OCI-LY1 (cell line): Measurements from ENCODE around the gene NUAK1.

Experiments
- EZH2 ChIP-seq: fragments of 200-600 bp; sonication (generic), shearing (Covaris generic); IDR thresholded peaks from 2 replicates; pipeline ENCODE4 v1.8.0; 2017; ENCODE audit warnings: borderline replicate concordance, mixed run types, mild to moderate bottlenecking, antibody characterized with exemption, low read length, moderate library complexity, mixed read lengths
- TF ChIP-seq, protein P1 (sequence below): fragments of 200-600 bp; sonication (generic), shearing (Covaris generic); IDR thresholded peaks from 2 replicates; pipeline ENCODE4 v1.5.1; 2017; ENCODE audit warnings: mild to moderate bottlenecking, antibody characterized with exemption, low read length, moderate library complexity, mixed read lengths

DNA sequence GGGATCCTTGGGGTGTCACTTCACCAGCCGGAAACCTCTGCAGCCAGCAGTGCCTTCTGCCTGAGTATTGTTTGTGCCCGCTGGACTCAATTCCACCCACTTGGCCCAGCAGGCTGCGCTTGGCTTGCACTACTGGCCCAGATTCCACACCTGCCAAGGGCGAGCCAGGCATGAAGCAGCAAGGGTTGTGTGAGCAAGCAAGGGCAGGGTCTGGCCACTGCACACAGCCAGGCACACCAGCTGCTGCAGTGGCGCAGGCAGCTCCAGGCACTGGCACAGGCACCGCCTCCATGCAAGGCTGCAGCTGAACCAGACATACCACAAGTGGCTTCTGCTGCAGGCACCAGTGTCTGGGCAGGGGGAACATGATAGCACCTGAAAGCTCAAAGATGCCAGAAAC lies 99.5 kb downstream of the NUAK1 start:
- TF ChIP-seq, protein P1, sequence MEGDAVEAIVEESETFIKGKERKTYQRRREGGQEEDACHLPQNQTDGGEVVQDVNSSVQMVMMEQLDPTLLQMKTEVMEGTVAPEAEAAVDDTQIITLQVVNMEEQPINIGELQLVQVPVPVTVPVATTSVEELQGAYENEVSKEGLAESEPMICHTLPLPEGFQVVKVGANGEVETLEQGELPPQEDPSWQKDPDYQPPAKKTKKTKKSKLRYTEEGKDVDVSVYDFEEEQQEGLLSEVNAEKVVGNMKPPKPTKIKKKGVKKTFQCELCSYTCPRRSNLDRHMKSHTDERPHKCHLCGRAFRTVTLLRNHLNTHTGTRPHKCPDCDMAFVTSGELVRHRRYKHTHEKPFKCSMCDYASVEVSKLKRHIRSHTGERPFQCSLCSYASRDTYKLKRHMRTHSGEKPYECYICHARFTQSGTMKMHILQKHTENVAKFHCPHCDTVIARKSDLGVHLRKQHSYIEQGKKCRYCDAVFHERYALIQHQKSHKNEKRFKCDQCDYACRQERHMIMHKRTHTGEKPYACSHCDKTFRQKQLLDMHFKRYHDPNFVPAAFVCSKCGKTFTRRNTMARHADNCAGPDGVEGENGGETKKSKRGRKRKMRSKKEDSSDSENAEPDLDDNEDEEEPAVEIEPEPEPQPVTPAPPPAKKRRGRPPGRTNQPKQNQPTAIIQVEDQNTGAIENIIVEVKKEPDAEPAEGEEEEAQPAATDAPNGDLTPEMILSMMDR = no peak
- TF ChIP-seq EZH2 = no peak
